ENCODE results near the gene ORM1.
"Not testable (repeated sequence)": the region's sequence is repeated elsewhere in the genome, so short reads cannot be mapped to it uniquely, and the experiment has no call there.

ORM1 gene

DNA sequence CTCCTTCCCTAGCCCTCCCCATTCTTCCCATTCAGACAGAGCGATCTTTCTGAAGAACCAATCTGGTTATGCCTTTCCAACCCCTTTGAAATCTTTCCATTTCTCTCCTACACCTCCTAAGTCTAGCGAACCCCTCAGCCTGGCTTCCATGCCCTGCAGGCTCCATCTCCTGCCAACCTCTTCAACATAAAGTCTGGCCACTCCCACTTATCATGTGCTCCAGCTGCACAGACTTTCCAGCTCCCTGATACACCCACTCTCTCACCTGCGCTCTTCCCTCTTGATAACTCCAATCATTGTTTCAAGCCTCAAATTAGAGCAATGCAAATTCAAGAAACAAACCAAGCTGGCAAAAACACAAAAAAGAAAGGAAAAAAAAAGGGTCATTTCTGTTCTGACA lies 3.8 kb upstream of the ORM1 start:
- no peak overlapping the region for H3K4me3 ChIP-seq (replicated peaks; ENCODE audit: low read depth, low read length)
- TF ChIP-seq, protein P1, sequence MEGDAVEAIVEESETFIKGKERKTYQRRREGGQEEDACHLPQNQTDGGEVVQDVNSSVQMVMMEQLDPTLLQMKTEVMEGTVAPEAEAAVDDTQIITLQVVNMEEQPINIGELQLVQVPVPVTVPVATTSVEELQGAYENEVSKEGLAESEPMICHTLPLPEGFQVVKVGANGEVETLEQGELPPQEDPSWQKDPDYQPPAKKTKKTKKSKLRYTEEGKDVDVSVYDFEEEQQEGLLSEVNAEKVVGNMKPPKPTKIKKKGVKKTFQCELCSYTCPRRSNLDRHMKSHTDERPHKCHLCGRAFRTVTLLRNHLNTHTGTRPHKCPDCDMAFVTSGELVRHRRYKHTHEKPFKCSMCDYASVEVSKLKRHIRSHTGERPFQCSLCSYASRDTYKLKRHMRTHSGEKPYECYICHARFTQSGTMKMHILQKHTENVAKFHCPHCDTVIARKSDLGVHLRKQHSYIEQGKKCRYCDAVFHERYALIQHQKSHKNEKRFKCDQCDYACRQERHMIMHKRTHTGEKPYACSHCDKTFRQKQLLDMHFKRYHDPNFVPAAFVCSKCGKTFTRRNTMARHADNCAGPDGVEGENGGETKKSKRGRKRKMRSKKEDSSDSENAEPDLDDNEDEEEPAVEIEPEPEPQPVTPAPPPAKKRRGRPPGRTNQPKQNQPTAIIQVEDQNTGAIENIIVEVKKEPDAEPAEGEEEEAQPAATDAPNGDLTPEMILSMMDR (IDR thresholded peaks at IDR 0.05; ENCODE audit: low read depth, low read length, missing control alignments): no peak
- no peak for DNase-seq (ENCODE audit: extremely low read depth, low read depth)

DNA sequence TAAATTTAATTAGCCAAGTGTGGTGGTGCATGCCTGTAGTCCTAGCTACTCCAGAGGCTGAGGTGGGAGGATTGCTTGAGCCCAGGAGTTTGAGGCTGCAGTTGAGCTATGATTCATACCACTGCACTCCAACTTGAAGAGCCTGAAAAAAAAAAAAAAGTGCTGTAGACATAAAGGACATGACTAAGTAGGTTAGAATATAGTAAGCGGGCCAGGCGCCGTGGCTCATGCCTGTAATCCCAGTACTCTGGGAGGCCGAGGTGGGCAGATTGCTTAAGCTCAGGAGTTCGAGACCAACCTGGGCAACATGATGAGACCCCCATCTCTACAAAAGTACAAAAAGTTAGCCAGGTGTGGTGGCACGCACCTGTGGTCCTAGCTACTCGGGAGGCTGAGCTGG lies 2.2 kb upstream of the ORM1 start:
- H3K4me3 ChIP-seq (replicated peaks; ENCODE audit: low read depth, low read length); DNase-seq (ENCODE audit: extremely low read depth, low read depth): not testable (repeated sequence)

DNA sequence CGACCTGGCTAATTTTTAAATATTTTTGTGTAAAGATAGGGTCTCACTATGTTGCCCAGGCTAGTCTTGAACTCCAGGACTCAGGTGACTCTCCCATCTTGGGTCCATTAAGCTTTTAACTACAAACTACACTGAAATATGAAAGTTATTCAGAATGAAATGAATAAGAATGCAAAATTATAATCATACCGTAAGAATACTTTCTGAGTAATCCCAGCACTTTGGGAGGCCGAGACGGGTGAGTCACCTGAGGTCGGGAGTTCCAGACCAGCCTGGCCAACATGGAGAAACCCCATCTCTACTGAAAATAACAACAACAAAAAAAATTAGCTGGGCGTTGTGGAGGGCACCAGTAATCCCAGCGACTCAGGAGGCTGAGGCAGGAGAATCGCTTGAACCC lies 1.1 kb upstream of the ORM1 start:
- TF ChIP-seq, protein P1 (IDR thresholded peaks at IDR 0.05; ENCODE audit: low read depth, low read length, missing control alignments): no peak
- no peak for DNase-seq (ENCODE audit: extremely low read depth, low read depth)
- H3K4me3 ChIP-seq (replicated peaks; ENCODE audit: low read depth, low read length): no peak overlapping the region

DNA sequence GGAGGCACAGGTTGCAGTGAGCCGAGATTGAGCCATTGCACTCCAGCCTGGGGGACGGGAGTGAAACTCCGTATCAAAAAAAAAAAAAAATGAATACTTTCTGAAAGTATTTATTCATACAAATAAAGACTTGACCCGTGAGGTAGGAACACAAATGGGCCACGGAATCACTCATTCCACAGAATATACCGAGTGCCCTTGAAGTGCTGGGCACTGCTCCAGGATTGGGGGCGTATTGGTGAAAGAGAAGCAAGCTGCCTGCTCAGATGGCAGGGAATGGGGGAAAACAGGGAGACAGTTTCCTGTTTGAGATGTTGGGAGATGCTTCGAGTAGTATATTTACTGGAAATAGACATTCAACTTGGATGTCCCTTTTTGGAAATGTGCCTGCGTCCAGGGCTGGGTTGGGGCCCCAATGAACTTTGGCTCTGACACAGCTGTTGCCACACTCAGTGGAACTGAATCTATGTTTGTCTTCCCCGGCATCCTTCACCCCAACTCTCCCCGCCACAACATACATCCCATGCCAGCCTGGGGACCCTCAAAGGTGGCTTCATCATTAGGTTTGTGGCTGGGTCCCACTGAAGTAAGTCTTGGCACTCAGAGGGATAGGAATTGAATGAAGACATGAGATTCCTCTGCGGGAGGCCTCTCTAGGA lies 609 bp upstream of the ORM1 start:
- DNase-seq (ENCODE audit: extremely low read depth, low read depth); H3K4me3 ChIP-seq (replicated peaks; ENCODE audit: low read depth, low read length): not testable (repeated sequence)

DNA sequence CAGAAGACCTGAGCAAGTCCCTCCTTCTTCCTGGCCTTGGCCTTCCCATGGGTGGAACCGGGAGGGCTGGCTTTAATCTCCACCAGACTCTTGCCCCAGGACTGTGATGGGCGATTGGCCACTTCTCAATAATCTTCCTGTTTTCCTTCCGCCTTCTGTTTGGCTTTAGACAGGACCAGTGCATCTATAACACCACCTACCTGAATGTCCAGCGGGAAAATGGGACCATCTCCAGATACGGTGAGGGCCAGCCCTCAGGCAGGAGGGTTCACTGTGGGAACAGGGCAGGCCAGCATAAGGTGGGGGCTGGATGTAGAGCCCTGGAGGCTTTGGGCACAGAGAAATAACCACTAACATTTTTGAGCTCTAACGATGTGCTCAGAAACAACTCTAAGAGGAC lies 951 bp downstream of the ORM1 start:
- DNase-seq (ENCODE audit: extremely low read depth, low read depth); H3K4me3 ChIP-seq (replicated peaks; ENCODE audit: low read depth, low read length): not testable (repeated sequence)

DNA sequence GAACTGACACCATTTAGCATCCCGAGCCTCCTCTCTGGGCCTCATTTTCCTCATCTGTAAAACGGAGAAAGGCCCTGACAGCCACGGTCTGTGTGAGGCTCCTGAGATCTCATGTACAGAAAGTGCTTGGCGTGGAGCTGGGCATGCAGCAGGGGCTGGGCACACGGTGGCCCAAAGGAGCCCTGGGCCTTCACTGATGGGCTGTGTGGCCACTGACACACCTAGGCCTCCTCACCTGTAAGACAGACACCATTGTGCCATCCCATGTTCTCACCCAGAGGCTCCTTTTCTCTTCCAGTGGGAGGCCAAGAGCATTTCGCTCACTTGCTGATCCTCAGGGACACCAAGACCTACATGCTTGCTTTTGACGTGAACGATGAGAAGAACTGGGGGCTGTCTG lies 1.6 kb downstream of the ORM1 start:
- DNase-seq (ENCODE audit: extremely low read depth, low read depth): no peak
- TF ChIP-seq, protein P1 (IDR thresholded peaks at IDR 0.05; ENCODE audit: low read depth, low read length, missing control alignments): no peak
- H3K4me3 ChIP-seq (replicated peaks; ENCODE audit: low read depth, low read length): no peak overlapping the region

DNA sequence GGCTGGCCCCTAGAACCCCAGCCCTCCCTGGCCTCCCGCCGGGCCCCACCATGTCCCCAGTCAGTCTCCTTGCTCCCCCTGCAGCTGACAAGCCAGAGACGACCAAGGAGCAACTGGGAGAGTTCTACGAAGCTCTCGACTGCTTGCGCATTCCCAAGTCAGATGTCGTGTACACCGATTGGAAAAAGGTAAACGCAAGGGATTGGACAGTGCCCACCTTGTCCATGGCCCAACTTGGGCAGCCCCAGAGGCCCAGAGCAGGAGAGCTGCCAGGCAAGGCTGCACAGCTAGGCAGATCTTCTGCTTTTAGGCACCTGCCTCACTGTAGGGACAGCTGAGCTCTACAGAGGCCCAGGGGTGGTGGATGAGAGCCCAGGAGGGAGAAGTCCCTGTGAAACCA lies 2.1 kb downstream of the ORM1 start:
- not testable (repeated sequence) for DNase-seq (ENCODE audit: extremely low read depth, low read depth); H3K4me3 ChIP-seq (replicated peaks; ENCODE audit: low read depth, low read length)

DNA sequence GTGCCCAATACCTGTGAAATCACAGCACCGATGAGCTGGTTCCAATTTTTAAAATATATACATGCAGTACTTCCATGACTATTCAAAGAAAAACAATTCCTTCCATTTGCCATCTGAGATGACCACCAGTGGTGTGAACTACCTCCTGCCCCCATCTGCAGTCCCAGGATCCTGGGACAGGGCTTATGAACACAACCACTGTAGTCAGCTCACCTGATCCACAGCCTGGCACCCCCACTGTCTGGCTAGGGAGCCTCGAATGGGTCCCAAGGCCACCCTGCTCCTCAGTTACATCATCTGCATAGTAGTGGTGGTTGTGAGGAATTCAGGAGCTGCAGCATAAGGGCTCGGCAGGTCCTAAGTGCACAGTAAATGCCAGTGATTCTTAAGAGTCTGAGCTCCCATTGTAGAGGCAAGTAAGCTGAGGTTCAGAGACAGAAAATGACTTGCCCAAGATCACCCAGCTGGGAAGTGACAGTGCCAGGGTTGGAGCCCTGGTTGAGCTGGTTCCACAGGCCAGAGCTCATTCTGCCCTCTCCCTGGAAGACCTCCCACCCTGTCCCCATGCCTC lies 2.9 kb downstream of the ORM1 start:
- DNase-seq (ENCODE audit: extremely low read depth, low read depth); H3K4me3 ChIP-seq (replicated peaks; ENCODE audit: low read depth, low read length): not testable (repeated sequence)

DNA sequence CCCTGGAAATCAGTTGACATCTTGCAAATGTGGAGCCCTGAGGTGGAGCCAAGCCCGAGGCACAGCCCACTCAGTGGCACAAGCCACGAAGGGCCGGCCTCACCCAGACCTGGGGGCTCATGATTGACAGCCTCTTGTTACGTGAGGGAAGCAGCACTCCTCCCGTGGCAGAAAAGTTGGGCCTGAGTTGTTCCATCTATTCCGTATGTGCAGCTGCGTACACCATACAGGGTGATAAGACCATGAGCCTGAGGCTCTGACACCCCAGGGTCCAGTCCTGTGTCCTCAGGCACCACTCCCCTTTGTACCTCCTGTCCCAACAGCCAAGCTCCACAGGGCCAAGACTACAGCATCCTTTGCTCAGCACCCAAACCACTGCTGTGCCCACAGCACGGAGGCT lies 4.9 kb downstream of the ORM1 start:
- TF ChIP-seq, protein P1 (IDR thresholded peaks at IDR 0.05; ENCODE audit: low read depth, low read length, missing control alignments): no peak
- no peak overlapping the region for H3K4me3 ChIP-seq (replicated peaks; ENCODE audit: low read depth, low read length)
- DNase-seq (ENCODE audit: extremely low read depth, low read depth): no peak

DNA sequence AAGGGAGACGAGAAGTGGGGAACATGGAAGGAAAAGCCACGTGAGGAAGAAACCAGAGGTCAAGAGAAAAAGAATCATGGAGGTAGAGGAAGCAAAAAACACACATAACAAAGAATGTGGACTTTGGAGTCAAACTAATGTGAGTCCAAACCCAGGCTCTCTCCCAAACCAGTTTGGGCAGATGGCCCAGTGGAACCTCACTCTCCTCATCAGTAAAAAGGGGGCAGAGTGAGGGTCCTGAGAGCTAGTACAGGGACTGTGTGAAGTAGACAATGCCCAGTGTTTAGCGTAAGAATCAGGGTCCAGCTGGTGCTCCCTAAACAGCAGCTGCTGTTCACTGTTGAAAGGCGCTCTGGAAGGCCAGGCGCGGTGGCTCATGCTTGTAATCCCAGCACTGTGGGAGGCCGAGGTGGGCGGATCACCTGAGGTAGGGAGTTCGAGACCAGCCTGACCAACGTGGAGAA lies 5.5 kb downstream of the ORM1 start:
- DNase-seq (ENCODE audit: extremely low read depth, low read depth); H3K4me3 ChIP-seq (replicated peaks; ENCODE audit: low read depth, low read length): not testable (repeated sequence)

DNA sequence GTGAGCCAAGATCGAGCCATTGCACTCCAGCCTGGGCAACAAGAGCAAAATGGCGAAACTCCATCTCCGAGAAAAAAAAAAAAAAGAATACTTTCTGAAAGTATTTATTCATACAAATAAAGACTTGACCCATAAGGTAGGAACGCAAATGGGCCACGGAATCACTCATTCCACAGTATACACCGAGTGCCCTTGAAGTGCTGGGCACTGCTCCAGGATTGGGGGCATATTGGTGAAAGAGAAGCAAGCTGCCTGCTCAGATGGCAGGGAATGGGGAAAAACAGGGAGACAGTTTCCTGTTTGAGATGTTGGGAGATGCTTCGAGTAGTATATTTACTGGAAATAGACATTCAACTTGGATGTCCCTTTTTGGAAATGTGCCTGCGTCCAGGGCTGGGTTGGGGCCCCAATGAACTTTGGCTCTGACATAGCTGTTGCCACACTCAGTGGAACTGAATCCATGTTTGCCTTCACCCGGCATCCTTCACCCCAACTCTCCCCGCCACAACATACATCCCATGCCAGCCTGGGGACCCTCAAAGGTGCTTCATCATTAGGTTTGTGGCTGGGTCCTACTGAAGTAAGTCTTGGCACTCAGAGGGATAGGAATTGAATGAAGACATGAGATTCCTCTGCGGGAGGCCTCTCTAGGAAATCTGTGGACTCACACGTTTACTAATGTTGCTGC lies 6.2 kb downstream of the ORM1 start:
- not testable (repeated sequence) for H3K4me3 ChIP-seq (replicated peaks; ENCODE audit: low read depth, low read length); DNase-seq (ENCODE audit: extremely low read depth, low read depth)

DNA sequence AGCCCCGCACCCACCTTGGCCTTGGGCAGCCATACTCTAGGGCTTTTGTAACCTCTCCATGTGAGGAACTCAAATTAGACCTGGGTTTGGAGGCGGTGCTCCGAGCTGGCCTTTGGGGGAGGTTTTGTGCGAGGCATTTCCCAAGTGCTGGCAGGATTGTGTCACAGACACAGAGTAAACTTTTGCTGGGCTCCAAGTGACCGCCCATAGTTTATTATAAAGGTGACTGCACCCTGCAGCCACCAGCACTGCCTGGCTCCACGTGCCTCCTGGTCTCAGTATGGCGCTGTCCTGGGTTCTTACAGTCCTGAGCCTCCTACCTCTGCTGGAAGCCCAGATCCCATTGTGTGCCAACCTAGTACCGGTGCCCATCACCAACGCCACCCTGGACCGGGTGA lies 6.7 kb downstream of the ORM1 start, which contains the start of gene ORM2:
Gene ORM2 (plus strand): TSS at position 245 of the 398 bp plus-strand sequence. CDS start 36 bp downstream, at position 281.
- H3K4me3 ChIP-seq (replicated peaks; ENCODE audit: low read depth, low read length); DNase-seq (ENCODE audit: extremely low read depth, low read depth): not testable (repeated sequence)
